ENCODE data around the gene HOXB5.

The HOXB5 gene

GRCh38 chr17:48595278-48595999 lies 1.9 kb upstream of the HOXB5 start:
- ATAC-seq = no peak
- TF ChIP-seq CSRNP3 (CRISPR knock-in tag; IDR thresholded peaks at IDR 0.05) = no peak
- TF ChIP-seq ZNF8 (CRISPR knock-in tag; IDR thresholded peaks at IDR 0.05) = no peak
- TF ChIP-seq ZFP3 (CRISPR knock-in tag; IDR thresholded peaks at IDR 0.05) = no peak
- TF ChIP-seq BACH2 (CRISPR knock-in tag; IDR thresholded peaks at IDR 0.05; ENCODE audit: borderline replicate concordance) = no peak
- no peak for TF ChIP-seq ZFP30 (CRISPR knock-in tag; IDR thresholded peaks at IDR 0.05)

GRCh38 chr17:48594538-48595277 lies 1.1 kb upstream of the HOXB5 start:
- ATAC-seq = no peak
- TF ChIP-seq ISL1 (CRISPR knock-in tag; IDR thresholded peaks at IDR 0.05) (no peak), POU6F1 (CRISPR knock-in tag; IDR thresholded peaks at IDR 0.05; ENCODE audit: borderline replicate concordance, low read depth) (no peak), ZNF70 (CRISPR knock-in tag; IDR thresholded peaks at IDR 0.05) (no peak), TCF4 (CRISPR knock-in tag; IDR thresholded peaks at IDR 0.05; ENCODE audit: borderline replicate concordance) (no peak), RARB (CRISPR knock-in tag; IDR thresholded peaks at IDR 0.05) (no peak)

GRCh38 chr17:48593840-48594537 lies 410 bp upstream of the HOXB5 start:
- TF ChIP-seq CREB5 (CRISPR knock-in tag; IDR thresholded peaks at IDR 0.05; ENCODE audit: low read depth) (no peak), ZNF70 (CRISPR knock-in tag; IDR thresholded peaks at IDR 0.05) (no peak), ZFP3 (CRISPR knock-in tag; IDR thresholded peaks at IDR 0.05) (no peak), TCF4 (CRISPR knock-in tag; IDR thresholded peaks at IDR 0.05; ENCODE audit: borderline replicate concordance) (no peak), CSDC2 (CRISPR knock-in tag; IDR thresholded peaks at IDR 0.05) (no peak), ZNF8 (CRISPR knock-in tag; IDR thresholded peaks at IDR 0.05) (no peak), ZC3H10 (CRISPR knock-in tag; IDR thresholded peaks at IDR 0.05) (no peak), PPARA (CRISPR knock-in tag; IDR thresholded peaks at IDR 0.05; ENCODE audit: borderline replicate concordance) (no peak), TSHZ2 (CRISPR knock-in tag; IDR thresholded peaks at IDR 0.05) (no peak), POU6F1 (CRISPR knock-in tag; IDR thresholded peaks at IDR 0.05; ENCODE audit: borderline replicate concordance, low read depth) (no peak), RARB (CRISPR knock-in tag; IDR thresholded peaks at IDR 0.05) (no peak), CSRNP3 (CRISPR knock-in tag; IDR thresholded peaks at IDR 0.05) (no peak), BACH2 (CRISPR knock-in tag; IDR thresholded peaks at IDR 0.05; ENCODE audit: borderline replicate concordance) (no peak), ESRRG (CRISPR knock-in tag; IDR thresholded peaks at IDR 0.05) (no peak), ARNTL (CRISPR knock-in tag; IDR thresholded peaks at IDR 0.05; ENCODE audit: borderline replicate concordance, low read depth) (no peak), TOX (CRISPR knock-in tag; IDR thresholded peaks at IDR 0.05; ENCODE audit: borderline replicate concordance) (no peak), ZFP30 (CRISPR knock-in tag; IDR thresholded peaks at IDR 0.05) (no peak), SNAI2 (CRISPR knock-in tag; IDR thresholded peaks at IDR 0.05) (no peak), GLIS3 (CRISPR knock-in tag; IDR thresholded peaks at IDR 0.05) (no peak), ZNF565 (CRISPR knock-in tag; conservative IDR thresholded peaks at IDR 0.05; ENCODE audit: low read depth) (no peak)
- ATAC-seq = peak; percentile 89
